Esophagus squamous epithelium (tissue), 5 donors: ENCODE results near the gene SLU7. TPM values are rescaled to one million over a fixed set of nuclear protein-coding genes. Genes with fewer than 3 reads are reported as not detected.

Experiments
- DNase-seq: peaks from one replicate; lab custom pipeline; 2025; lab: John Stamatoyannopoulos, UW
- H3K27ac ChIP-seq, 4 donors: fragments of 200-600 bp; sonication (generic); one replicate each; pipeline ENCODE4 v1.5.1; 2016 to 2019; ENCODE audit warnings: mild to moderate bottlenecking in 1 of 4
- H3K27me3 ChIP-seq, 4 donors: fragments of 200-600 bp; sonication (generic); 1 replicate in 3 of 4; 2 replicates in 1 of 4; pipeline versions ENCODE4 v1.5.1 to v1.6.0; 2017 to 2021; ENCODE audit warnings: antibody characterized with exemption in 1 of 4
- H3K36me3 ChIP-seq, 3 donors: fragments of 200-600 bp; sonication (generic); one replicate each; pipeline ENCODE4 v1.5.1; 2016 to 2019
- H3K4me1 ChIP-seq, 3 donors: fragments of 200-600 bp; sonication (generic); one replicate each; pipeline ENCODE4 v1.5.1; 2017 to 2019
- H3K4me3 ChIP-seq, 4 donors: fragments of 200-600 bp; sonication (generic); 1 replicate in 3 of 4; 2 replicates in 1 of 4; pipeline ENCODE4 v1.5.1; 2016 to 2019; ENCODE audit warnings: mild to moderate bottlenecking in 2 of 4, moderate library complexity in 1 of 4
- H3K9me3 ChIP-seq, 3 donors: fragments of 200-600 bp; sonication (generic); one replicate each; pipeline ENCODE4 v1.5.1; 2016 to 2019
- CTCF ChIP-seq, 6 experiments: fragments of 450-650 bp in 4 of 6; fragments of 200-600 bp in 2 of 6; sonication (generic) in 2 of 6; IDR thresholded peaks; one replicate each; pipeline ENCODE4 v1.5.1; 2016 to 2019; ENCODE audit warnings: antibody characterized with exemption in 6 of 6, mild to moderate bottlenecking in 4 of 6, moderate library complexity in 4 of 6
- POLR2A ChIP-seq, 4 donors: fragments of 450-650 bp; IDR thresholded peaks; one replicate each; pipeline ENCODE4 v1.6.1; 2017; ENCODE audit warnings: antibody characterized with exemption in 4 of 4, mild to moderate bottlenecking in 4 of 4, moderate library complexity in 3 of 4
- WGBS, 2 donors: methylation state at CpG; one replicate each; pipeline ENCODE4 v1.1.5; 2018; 5-methylcytosine and 5-hydroxymethylcytosine counted together
- intact Hi-C: fragments of 100-400 bp; cut with DNase I; formaldehyde crosslinking; loops from one replicate; pipeline ENCODE4 v1.15.0; 2022
- total RNA-seq, 4 donors: library from RNA; depleted of rRNA; stranded (reverse); fragments of >200 nt; gene quantifications; one replicate each; pipeline ENCODE4 v1.1.0, GENCODE V29; 2016
- donor health status: DM: yes; HTN: yes; CAD: no.

The SLU7 gene
- total RNA-seq, 4 donors from 2014 or later: 31.9 to 70.2 (median 45.1) TPM

- no peaks in the 10 kb centered on the region for H3K27me3 ChIP-seq
- WGBS, 2 donors: 72 to 75% methylated on average over 2 of the region's 2 CpGs
- intact Hi-C loops: no loop called here
Measured at GRCh38 chr5:160380041-160380440, 38.8 kb downstream of the SLU7 start.

GRCh38 chr5:160379511-160379910 lies 39.4 kb downstream of the SLU7 start:
- Histone ChIP-seq H3K27ac (no peak overlapping the region), H3K9me3 (no peaks in the 10 kb centered on the region), H3K36me3 (no peaks in the 10 kb centered on the region), H3K27me3 (no peaks in the 10 kb centered on the region), H3K4me3 (no peak overlapping the region), H3K4me1 (no peaks in the 10 kb centered on the region)
- DNase-seq: no peak
- intact Hi-C loops: no loop called here
- TF ChIP-seq POLR2A (IDR thresholded peaks at IDR 0.05): no peak
- no peak for TF ChIP-seq CTCF (IDR thresholded peaks at IDR 0.05)
- WGBS, 2 donors: 39 to 69% methylated on average over 4 of the region's 4 CpGs

More at GRCh38 chr5:160380041-160380440, 38.8 kb downstream of the SLU7 start:
- H3K4me3 ChIP-seq: no peak overlapping the region
- no peaks in the 10 kb centered on the region for H3K9me3 ChIP-seq
- no peak for TF ChIP-seq POLR2A (IDR thresholded peaks at IDR 0.05)
- no peak for TF ChIP-seq CTCF (IDR thresholded peaks at IDR 0.05)
- H3K4me1 ChIP-seq: no peaks in the 10 kb centered on the region
- no peak overlapping the region for H3K27ac ChIP-seq
- no peak for DNase-seq
- H3K36me3 ChIP-seq: no peaks in the 10 kb centered on the region

- no peak overlapping the region for H3K27ac ChIP-seq
- H3K4me3 ChIP-seq: no peak overlapping the region
- WGBS, 2 donors: 56 to 85% methylated on average over 2 of the region's 2 CpGs
- no peaks in the 10 kb centered on the region for H3K9me3 ChIP-seq
- H3K36me3 ChIP-seq: no peaks in the 10 kb centered on the region
- H3K4me1 ChIP-seq: no peaks in the 10 kb centered on the region
- no peak for DNase-seq
- intact Hi-C loops: no loop called here
- no peak for TF ChIP-seq CTCF (IDR thresholded peaks at IDR 0.05)
- TF ChIP-seq POLR2A (IDR thresholded peaks at IDR 0.05): no peak
- H3K27me3 ChIP-seq: no peaks in the 10 kb centered on the region
Measured at GRCh38 chr5:160378330-160378729, 40.6 kb downstream of the SLU7 start.

- 58 to 78% methylated on average over 5 of the region's 5 CpGs for whole genome bisulfite sequencing, 2 donors
- no peaks in the 10 kb centered on the region for H3K36me3 ChIP-seq
- no peak overlapping the region for H3K27ac ChIP-seq
- H3K4me1 ChIP-seq: no peaks in the 10 kb centered on the region
- no peaks in the 10 kb centered on the region for H3K27me3 ChIP-seq
- TF ChIP-seq POLR2A (IDR thresholded peaks at IDR 0.05): no peak
- no peak for TF ChIP-seq CTCF (IDR thresholded peaks at IDR 0.05)
- H3K4me3 ChIP-seq: no peak overlapping the region
- no peaks in the 10 kb centered on the region for H3K9me3 ChIP-seq
- intact Hi-C loops: no loop called here
- no peak for DNase-seq
Measured at GRCh38 chr5:160377651-160378050, 41.2 kb downstream of the SLU7 start.

- no peak overlapping the region for H3K27ac ChIP-seq
- no peak overlapping the region for H3K4me3 ChIP-seq
- no peaks in the 10 kb centered on the region for H3K27me3 ChIP-seq
- no peaks in the 10 kb centered on the region for H3K36me3 ChIP-seq
- no peaks in the 10 kb centered on the region for H3K4me1 ChIP-seq
- DNase-seq: no peak
- no peaks in the 10 kb centered on the region for H3K9me3 ChIP-seq
- intact Hi-C loops: no loop called here
- TF ChIP-seq CTCF (IDR thresholded peaks at IDR 0.05) (no peak), POLR2A (IDR thresholded peaks at IDR 0.05) (no peak)
Measured at GRCh38 chr5:160376416-160376815, 42.5 kb downstream of the SLU7 start.
